ENCODE measurements around the gene ATMIN.

DNA sequence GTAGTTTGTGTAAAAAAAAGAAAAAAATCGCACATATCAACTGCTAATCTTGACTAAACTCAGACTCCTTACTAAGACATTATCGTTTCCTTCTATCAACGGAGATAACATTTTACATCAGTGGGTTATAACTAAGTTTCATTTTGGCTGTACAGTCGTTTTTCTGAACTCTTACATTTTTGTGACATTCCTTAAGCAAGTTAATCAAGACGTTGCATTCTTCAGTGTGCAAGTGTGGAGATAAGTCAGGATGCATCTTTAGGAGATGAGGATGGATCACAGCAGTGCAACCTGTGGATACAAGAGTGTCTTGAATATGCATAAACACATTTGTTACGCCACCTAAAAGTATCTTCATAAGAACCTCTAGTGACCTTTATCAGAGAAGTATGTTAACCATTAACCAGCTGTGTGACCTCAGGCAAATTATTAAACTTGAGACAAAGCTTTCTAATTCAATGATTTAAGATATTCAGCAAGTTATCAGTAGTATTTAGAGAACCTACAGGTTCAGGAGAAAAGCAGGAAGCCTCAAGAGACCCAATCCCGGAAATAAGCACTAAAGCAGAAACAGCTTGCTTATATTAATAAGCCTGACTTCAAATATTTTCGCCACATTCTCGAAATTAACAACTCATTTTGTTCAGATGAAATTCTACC lies 38.4 kb upstream of the ATMIN start:
- TF ChIP-seq EZH2 (IDR thresholded peaks at IDR 0.05): no peak
- no peak for TF ChIP-seq FOSL1 (IDR thresholded peaks at IDR 0.05; ENCODE audit: low read depth)
- TF ChIP-seq, protein P1, sequence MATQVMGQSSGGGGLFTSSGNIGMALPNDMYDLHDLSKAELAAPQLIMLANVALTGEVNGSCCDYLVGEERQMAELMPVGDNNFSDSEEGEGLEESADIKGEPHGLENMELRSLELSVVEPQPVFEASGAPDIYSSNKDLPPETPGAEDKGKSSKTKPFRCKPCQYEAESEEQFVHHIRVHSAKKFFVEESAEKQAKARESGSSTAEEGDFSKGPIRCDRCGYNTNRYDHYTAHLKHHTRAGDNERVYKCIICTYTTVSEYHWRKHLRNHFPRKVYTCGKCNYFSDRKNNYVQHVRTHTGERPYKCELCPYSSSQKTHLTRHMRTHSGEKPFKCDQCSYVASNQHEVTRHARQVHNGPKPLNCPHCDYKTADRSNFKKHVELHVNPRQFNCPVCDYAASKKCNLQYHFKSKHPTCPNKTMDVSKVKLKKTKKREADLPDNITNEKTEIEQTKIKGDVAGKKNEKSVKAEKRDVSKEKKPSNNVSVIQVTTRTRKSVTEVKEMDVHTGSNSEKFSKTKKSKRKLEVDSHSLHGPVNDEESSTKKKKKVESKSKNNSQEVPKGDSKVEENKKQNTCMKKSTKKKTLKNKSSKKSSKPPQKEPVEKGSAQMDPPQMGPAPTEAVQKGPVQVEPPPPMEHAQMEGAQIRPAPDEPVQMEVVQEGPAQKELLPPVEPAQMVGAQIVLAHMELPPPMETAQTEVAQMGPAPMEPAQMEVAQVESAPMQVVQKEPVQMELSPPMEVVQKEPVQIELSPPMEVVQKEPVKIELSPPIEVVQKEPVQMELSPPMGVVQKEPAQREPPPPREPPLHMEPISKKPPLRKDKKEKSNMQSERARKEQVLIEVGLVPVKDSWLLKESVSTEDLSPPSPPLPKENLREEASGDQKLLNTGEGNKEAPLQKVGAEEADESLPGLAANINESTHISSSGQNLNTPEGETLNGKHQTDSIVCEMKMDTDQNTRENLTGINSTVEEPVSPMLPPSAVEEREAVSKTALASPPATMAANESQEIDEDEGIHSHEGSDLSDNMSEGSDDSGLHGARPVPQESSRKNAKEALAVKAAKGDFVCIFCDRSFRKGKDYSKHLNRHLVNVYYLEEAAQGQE (IDR thresholded peaks at IDR 0.05; ENCODE audit: low read depth): no peak
- TF ChIP-seq, protein P2, sequence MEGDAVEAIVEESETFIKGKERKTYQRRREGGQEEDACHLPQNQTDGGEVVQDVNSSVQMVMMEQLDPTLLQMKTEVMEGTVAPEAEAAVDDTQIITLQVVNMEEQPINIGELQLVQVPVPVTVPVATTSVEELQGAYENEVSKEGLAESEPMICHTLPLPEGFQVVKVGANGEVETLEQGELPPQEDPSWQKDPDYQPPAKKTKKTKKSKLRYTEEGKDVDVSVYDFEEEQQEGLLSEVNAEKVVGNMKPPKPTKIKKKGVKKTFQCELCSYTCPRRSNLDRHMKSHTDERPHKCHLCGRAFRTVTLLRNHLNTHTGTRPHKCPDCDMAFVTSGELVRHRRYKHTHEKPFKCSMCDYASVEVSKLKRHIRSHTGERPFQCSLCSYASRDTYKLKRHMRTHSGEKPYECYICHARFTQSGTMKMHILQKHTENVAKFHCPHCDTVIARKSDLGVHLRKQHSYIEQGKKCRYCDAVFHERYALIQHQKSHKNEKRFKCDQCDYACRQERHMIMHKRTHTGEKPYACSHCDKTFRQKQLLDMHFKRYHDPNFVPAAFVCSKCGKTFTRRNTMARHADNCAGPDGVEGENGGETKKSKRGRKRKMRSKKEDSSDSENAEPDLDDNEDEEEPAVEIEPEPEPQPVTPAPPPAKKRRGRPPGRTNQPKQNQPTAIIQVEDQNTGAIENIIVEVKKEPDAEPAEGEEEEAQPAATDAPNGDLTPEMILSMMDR (IDR thresholded peaks at IDR 0.05 in 2 of 3, conservative IDR thresholded peaks at IDR 0.05 in 1 of 3; ENCODE audit: borderline replicate concordance in 1 of 3, insufficient read depth in 1 of 3, low read depth in 2 of 3, low read length in 2 of 3): no peak

Data from HCT116 (cell line).